ENCODE measurements around the gene TMOD1. TPM values are rescaled to one million over a fixed set of nuclear protein-coding genes. Genes with fewer than 3 reads are reported as not detected.

The TMOD1 gene
- total and polyA plus RNA-seq, 5 donors from 2014 or later = 2.4 to 11.0 (median 3.7) TPM

GRCh38 chr9:97512966-97513560 is 11.6 kb downstream of the TMOD1 start:
- no peak overlapping the region for H3K4me3 Mint-ChIP-seq
- H3K4me1 Mint-ChIP-seq = no peaks in the 10 kb centered on the region
- Histone ChIP-seq H3K27ac (ENCODE audit: insufficient read depth, low read length, poor library complexity, severe bottlenecking) (no peak overlapping the region), H3K9me3 (ENCODE audit: control insufficient read depth in 2 of 2, low read length in 2 of 2) (no peaks in the 10 kb centered on the region), H3K36me3 (ENCODE audit: control insufficient read depth, insufficient read depth, low read length) (no peaks in the 10 kb centered on the region), H3K4me3 (ENCODE audit: low read depth, low read length) (no peak overlapping the region), H3K4me1 (ENCODE audit: control insufficient read depth, insufficient read depth, low read length, poor library complexity, severe bottlenecking) (no peaks in the 10 kb centered on the region), H3K27me3 (ENCODE audit: control insufficient read depth, insufficient read depth, low read length) (no peaks in the 10 kb centered on the region)
- H3K36me3 Mint-ChIP-seq = no peaks in the 10 kb centered on the region
- peaks cover 13% of the 10 kb centered on the region for H3K27me3 Mint-ChIP-seq
- no peak overlapping the region for H3K27ac Mint-ChIP-seq
- DNase-seq (no peak), ATAC-seq (ENCODE audit: low read depth in 2 of 2) (no peak)
- peaks cover 0 to 1% (median 0%) of the 10 kb centered on the region in 7 donors for H3K9me3 Mint-ChIP-seq

GRCh38 chr9:97514531-97514930 is 13.1 kb downstream of the TMOD1 start:
- Mint-ChIP-seq H3K36me3 (no peaks in the 10 kb centered on the region), H3K9me3 (peaks cover 0 to 3% (median 0%) of the 10 kb centered on the region in 7 donors), H3K27me3 (peaks cover 26% of the 10 kb centered on the region), H3K4me1 (no peaks in the 10 kb centered on the region), H3K27ac (no peak overlapping the region), H3K4me3 (no peak overlapping the region)
- no peaks in the 10 kb centered on the region for H3K36me3 ChIP-seq (ENCODE audit: control insufficient read depth, insufficient read depth, low read length)
- no peak for ATAC-seq (ENCODE audit: low read depth in 2 of 2)
- no peak overlapping the region for H3K27ac ChIP-seq (ENCODE audit: insufficient read depth, low read length, poor library complexity, severe bottlenecking)
- no peaks in the 10 kb centered on the region for H3K4me1 ChIP-seq (ENCODE audit: control insufficient read depth, insufficient read depth, low read length, poor library complexity, severe bottlenecking)
- peaks cover 2% of the 10 kb centered on the region for H3K27me3 ChIP-seq (ENCODE audit: control insufficient read depth, insufficient read depth, low read length)
- H3K4me3 ChIP-seq (ENCODE audit: low read depth, low read length) = no peak overlapping the region
- DNase-seq = no peak
- no peaks in the 10 kb centered on the region for H3K9me3 ChIP-seq (ENCODE audit: control insufficient read depth in 2 of 2, low read length in 2 of 2)

GRCh38 chr9:97515662-97516061 is 14.2 kb downstream of the TMOD1 start:
- Mint-ChIP-seq H3K4me1 (no peaks in the 10 kb centered on the region), H3K27ac (no peak overlapping the region), H3K27me3 (peaks cover 28% of the 10 kb centered on the region), H3K36me3 (no peaks in the 10 kb centered on the region), H3K9me3 (peaks cover 0 to 3% (median 0%) of the 10 kb centered on the region in 7 donors), H3K4me3 (no peak overlapping the region)
- no peak overlapping the region for H3K4me3 ChIP-seq (ENCODE audit: low read depth, low read length)
- no peaks in the 10 kb centered on the region for H3K36me3 ChIP-seq (ENCODE audit: control insufficient read depth, insufficient read depth, low read length)
- no peaks in the 10 kb centered on the region for H3K9me3 ChIP-seq (ENCODE audit: control insufficient read depth in 2 of 2, low read length in 2 of 2)
- no peak overlapping the region for H3K27ac ChIP-seq (ENCODE audit: insufficient read depth, low read length, poor library complexity, severe bottlenecking)
- H3K27me3 ChIP-seq (ENCODE audit: control insufficient read depth, insufficient read depth, low read length) = peaks cover 2% of the 10 kb centered on the region
- ATAC-seq (ENCODE audit: low read depth in 2 of 2) (no peak), DNase-seq (no peak)
- H3K4me1 ChIP-seq (ENCODE audit: control insufficient read depth, insufficient read depth, low read length, poor library complexity, severe bottlenecking) = no peaks in the 10 kb centered on the region

GRCh38 chr9:97516111-97516510 is 14.6 kb downstream of the TMOD1 start:
- Histone ChIP-seq H3K4me1 (ENCODE audit: control insufficient read depth, insufficient read depth, low read length, poor library complexity, severe bottlenecking) (no peaks in the 10 kb centered on the region), H3K27me3 (ENCODE audit: control insufficient read depth, insufficient read depth, low read length) (peaks cover 2% of the 10 kb centered on the region), H3K36me3 (ENCODE audit: control insufficient read depth, insufficient read depth, low read length) (no peaks in the 10 kb centered on the region), H3K4me3 (ENCODE audit: low read depth, low read length) (no peak overlapping the region), H3K27ac (ENCODE audit: insufficient read depth, low read length, poor library complexity, severe bottlenecking) (no peak overlapping the region), H3K9me3 (ENCODE audit: control insufficient read depth in 2 of 2, low read length in 2 of 2) (no peaks in the 10 kb centered on the region)
- Mint-ChIP-seq H3K27ac (no peak overlapping the region), H3K9me3 (peaks cover 0 to 3% (median 0%) of the 10 kb centered on the region in 7 donors), H3K4me1 (no peaks in the 10 kb centered on the region), H3K27me3 (peaks cover 28% of the 10 kb centered on the region), H3K36me3 (no peaks in the 10 kb centered on the region), H3K4me3 (no peak overlapping the region)
- no peak for DNase-seq
- no peak for ATAC-seq (ENCODE audit: low read depth in 2 of 2)

- no peaks in the 10 kb centered on the region for H3K4me1 Mint-ChIP-seq
- H3K27ac Mint-ChIP-seq = peak overlapping the region in 1 of 3 donors; percentile 71
- no peak overlapping the region for H3K27ac ChIP-seq (ENCODE audit: insufficient read depth, low read length, poor library complexity, severe bottlenecking)
- H3K4me1 ChIP-seq (ENCODE audit: control insufficient read depth, insufficient read depth, low read length, poor library complexity, severe bottlenecking) = no peaks in the 10 kb centered on the region
- peaks cover 28% of the 10 kb centered on the region for H3K27me3 Mint-ChIP-seq
- H3K4me3 ChIP-seq (ENCODE audit: low read depth, low read length) = no peak overlapping the region
- no peaks in the 10 kb centered on the region for H3K36me3 ChIP-seq (ENCODE audit: control insufficient read depth, insufficient read depth, low read length)
- H3K9me3 ChIP-seq (ENCODE audit: control insufficient read depth in 2 of 2, low read length in 2 of 2) = no peaks in the 10 kb centered on the region
- peaks cover 2% of the 10 kb centered on the region for H3K27me3 ChIP-seq (ENCODE audit: control insufficient read depth, insufficient read depth, low read length)
- DNase-seq (no peak), ATAC-seq (ENCODE audit: low read depth in 2 of 2) (no peak)
- H3K36me3 Mint-ChIP-seq = no peaks in the 10 kb centered on the region
- no peak overlapping the region for H3K4me3 Mint-ChIP-seq
- peaks cover 0 to 3% (median 0%) of the 10 kb centered on the region in 7 donors for H3K9me3 Mint-ChIP-seq
Measured at GRCh38 chr9:97517331-97518089, 16.0 kb downstream of the TMOD1 start.

- Mint-ChIP-seq H3K27me3 (peaks cover 28% of the 10 kb centered on the region), H3K4me1 (no peaks in the 10 kb centered on the region), H3K4me3 (no peak overlapping the region), H3K9me3 (peaks cover 0 to 3% (median 0%) of the 10 kb centered on the region in 7 donors), H3K36me3 (no peaks in the 10 kb centered on the region), H3K27ac (no peak overlapping the region)
- ATAC-seq (ENCODE audit: low read depth in 2 of 2) = no peak
- no peak overlapping the region for H3K27ac ChIP-seq (ENCODE audit: insufficient read depth, low read length, poor library complexity, severe bottlenecking)
- H3K4me3 ChIP-seq (ENCODE audit: low read depth, low read length) = no peak overlapping the region
- no peaks in the 10 kb centered on the region for H3K9me3 ChIP-seq (ENCODE audit: control insufficient read depth in 2 of 2, low read length in 2 of 2)
- DNase-seq = no peak
- H3K27me3 ChIP-seq (ENCODE audit: control insufficient read depth, insufficient read depth, low read length) = peaks cover 2% of the 10 kb centered on the region
- H3K36me3 ChIP-seq (ENCODE audit: control insufficient read depth, insufficient read depth, low read length) = no peaks in the 10 kb centered on the region
- no peaks in the 10 kb centered on the region for H3K4me1 ChIP-seq (ENCODE audit: control insufficient read depth, insufficient read depth, low read length, poor library complexity, severe bottlenecking)
Measured at GRCh38 chr9:97518166-97518908, 16.9 kb downstream of the TMOD1 start.

- no peaks in the 10 kb centered on the region for H3K9me3 ChIP-seq (ENCODE audit: control insufficient read depth in 2 of 2, low read length in 2 of 2)
- no peak overlapping the region for H3K27ac Mint-ChIP-seq
- no peak overlapping the region for H3K4me3 ChIP-seq (ENCODE audit: low read depth, low read length)
- H3K27ac ChIP-seq (ENCODE audit: insufficient read depth, low read length, poor library complexity, severe bottlenecking) = no peak overlapping the region
- no peaks in the 10 kb centered on the region for H3K36me3 ChIP-seq (ENCODE audit: control insufficient read depth, insufficient read depth, low read length)
- peaks cover 0 to 3% (median 0%) of the 10 kb centered on the region in 7 donors for H3K9me3 Mint-ChIP-seq
- H3K4me1 Mint-ChIP-seq = no peaks in the 10 kb centered on the region
- H3K27me3 Mint-ChIP-seq = peaks cover 28% of the 10 kb centered on the region
- no peaks in the 10 kb centered on the region for H3K4me1 ChIP-seq (ENCODE audit: control insufficient read depth, insufficient read depth, low read length, poor library complexity, severe bottlenecking)
- H3K4me3 Mint-ChIP-seq = no peak overlapping the region
- peaks cover 2% of the 10 kb centered on the region for H3K27me3 ChIP-seq (ENCODE audit: control insufficient read depth, insufficient read depth, low read length)
- no peaks in the 10 kb centered on the region for H3K36me3 Mint-ChIP-seq
- ATAC-seq (ENCODE audit: low read depth in 2 of 2) (no peak), DNase-seq (no peak)
Measured at GRCh38 chr9:97518909-97519307, 17.4 kb downstream of the TMOD1 start.
